GM12801 (cell line): ENCODE data around the gene SPATA7.

Source experiments
- CTCF ChIP-seq: IDR thresholded peaks from one replicate; pipeline ENCODE4 v1.5.1; 2011; ENCODE audit warnings: control low read depth; ENCODE audit not compliant: insufficient read length; ENCODE audit errors: extremely low read depth

Gene SPATA7

DNA sequence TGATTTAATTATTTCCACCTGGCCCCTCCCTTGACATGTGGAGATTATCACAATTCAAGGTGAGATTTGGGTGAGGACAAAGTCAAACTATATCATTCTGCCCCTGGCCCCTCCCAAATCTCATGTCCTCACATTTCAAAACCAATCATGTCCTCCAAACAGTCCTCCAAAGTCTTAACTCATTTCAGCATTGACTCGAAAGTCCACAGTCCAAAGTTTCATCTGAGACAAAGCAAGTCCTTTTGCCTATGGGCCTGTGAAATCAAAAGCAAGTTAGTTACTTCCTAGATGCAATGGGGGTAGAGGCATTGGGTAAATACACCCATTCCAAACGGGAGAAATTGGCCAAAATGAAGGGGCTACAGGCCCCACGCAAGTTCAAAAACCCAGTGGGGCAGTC lies 31.1 kb upstream of the SPATA7 start:
- no peak for TF ChIP-seq CTCF

DNA sequence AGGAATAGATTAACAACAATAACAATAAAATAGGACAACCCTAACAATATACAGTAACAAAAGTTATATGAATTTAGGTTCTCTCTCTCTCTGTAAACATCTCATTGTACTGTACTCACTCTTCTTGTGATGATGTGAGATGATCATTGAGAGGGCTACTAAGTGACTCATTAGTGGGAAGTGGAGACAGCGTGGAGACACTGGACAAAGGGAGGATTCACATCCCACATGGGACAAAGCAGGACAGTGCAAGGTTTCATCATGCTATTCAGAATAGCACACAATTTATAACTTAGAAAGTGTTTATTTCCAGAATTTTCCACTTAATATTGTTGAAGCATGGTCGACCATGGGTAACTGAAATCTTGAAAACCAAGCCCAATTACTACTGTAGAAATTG lies 26.0 kb upstream of the SPATA7 start:
- TF ChIP-seq CTCF: no peak

DNA sequence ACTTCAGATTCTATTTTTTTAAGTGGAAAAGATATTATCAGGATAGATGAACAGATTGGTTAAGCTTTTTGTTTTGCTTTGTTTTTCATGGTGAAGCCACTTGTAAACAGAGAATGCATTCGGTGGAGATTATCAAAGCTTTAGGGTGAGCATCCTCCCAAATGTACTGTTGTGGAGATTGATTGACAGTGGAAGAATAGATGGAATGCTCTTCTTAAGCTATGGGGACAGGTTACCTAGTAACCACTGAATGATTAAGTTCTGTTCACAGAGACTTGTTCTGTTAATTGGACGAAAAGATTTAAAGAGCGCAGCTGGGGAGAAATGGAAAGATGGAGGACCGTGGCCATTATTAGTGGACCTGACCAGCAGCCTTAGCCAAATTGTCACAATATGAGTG lies 21.8 kb upstream of the SPATA7 start:
- TF ChIP-seq CTCF: no peak

DNA sequence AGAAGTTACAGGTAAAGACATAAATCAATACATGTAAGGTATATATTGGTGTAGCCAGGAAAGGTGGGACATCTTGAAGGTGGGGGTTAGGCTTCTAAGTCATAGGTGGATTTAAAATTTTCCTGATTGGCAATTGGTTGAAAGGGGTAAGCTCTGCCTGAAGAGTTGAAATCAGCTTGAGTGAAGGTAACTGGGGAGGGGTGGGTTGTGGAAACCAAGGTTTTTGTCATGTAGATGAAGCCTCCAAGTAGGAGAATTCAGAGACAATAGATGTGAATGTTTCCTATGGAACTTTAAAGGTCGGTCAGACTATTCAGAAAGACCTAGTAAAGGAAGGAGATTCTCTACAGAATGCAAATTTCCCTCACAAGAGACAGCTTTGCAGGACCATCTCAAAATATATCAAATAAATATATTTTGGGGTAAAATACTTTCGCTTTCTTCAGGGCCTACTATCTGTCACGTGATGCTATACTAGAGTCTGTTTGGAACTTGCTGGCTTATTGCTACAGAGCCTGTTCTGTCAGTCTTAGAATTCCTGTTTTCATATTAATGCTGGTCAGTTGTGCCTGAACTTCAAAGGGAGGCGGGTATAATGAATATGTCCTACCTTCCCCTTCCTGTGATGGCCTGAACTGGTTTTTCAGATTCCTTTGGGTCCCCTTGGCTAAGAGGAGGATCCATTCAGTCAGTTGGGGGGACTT lies 20.6 kb upstream of the SPATA7 start:
- TF ChIP-seq CTCF: no peak

GRCh38 chr14:88369496-88369895 lies 16.0 kb upstream of the SPATA7 start:
- TF ChIP-seq CTCF: no peak

DNA sequence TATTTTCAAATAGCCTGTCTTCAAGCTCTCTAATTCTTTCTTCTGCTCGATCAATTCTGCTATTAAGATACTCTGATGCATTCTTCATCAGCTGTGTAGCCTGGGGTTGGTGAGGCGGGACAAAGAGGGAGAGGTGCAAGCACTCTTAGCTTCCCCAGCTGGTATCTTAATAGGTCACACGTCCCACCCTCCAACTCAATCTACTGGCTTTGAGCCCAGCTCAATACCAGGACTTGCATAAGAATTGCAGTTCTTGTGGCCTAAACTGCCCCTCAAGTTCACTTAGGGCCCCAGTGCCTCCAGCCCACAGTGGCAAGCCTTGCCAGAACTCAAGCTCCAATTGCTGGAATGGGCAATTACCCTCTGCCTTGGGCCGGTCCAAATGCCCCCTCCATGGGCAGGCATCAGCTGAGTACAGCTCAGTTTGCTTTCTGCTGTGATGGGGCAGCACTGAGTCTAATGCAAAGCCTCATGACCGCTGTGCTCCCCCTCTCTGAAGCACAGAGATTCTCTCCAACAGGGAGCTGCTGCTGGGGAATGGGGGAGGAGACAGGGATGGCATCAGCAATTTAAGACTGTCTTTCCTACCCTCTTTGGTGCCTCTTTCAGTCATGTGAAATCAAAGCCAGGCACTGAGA lies 5.6 kb upstream of the SPATA7 start:
- no peak for TF ChIP-seq CTCF

GRCh38 chr14:88380405-88380804 lies 5.1 kb upstream of the SPATA7 start:
- TF ChIP-seq CTCF: no peak
